Tibial artery (tissue), 4 donors: ENCODE data around the gene PROSER1.
"Not testable (repeated sequence)": the region's sequence is repeated elsewhere in the genome, so short reads cannot be mapped to it uniquely, and the experiment has no call there.

ENCODE experiments used
- DNase-seq, 2 donors: peaks; one replicate each; pipeline ENCODE4 v3.0.0-alpha.2; 2019
- H3K27ac ChIP-seq, 2 donors: fragments of 200-600 bp; sonication (generic) in 1 of 2; 1 replicate in 1 of 2; 2 replicates in 1 of 2; pipeline ENCODE4 v1.5.1; 2018 to 2019; ENCODE audit warnings: mild to moderate bottlenecking in 1 of 2
- H3K27me3 ChIP-seq, 2 donors: fragments of 200-600 bp; sonication (generic) in 1 of 2; one replicate each; pipeline versions ENCODE4 v1.5.1 to v1.6.0; 2016 to 2019
- H3K36me3 ChIP-seq, 3 donors: fragments of 200-600 bp; sonication (generic) in 2 of 3; one replicate each; pipeline ENCODE4 v1.5.1; 2016 to 2019; ENCODE audit warnings: mild to moderate bottlenecking in 2 of 3
- H3K4me1 ChIP-seq, 4 donors: fragments of 200-600 bp; sonication (generic) in 2 of 4; 1 replicate in 3 of 4; 2 replicates in 1 of 4; pipeline ENCODE4 v1.5.1; 2016 to 2019
- H3K4me3 ChIP-seq, 2 donors: fragments of 200-600 bp; sonication (generic) in 1 of 2; 1 replicate in 1 of 2; 2 replicates in 1 of 2; pipeline ENCODE4 v1.5.1; 2018 to 2019; ENCODE audit warnings: mild to moderate bottlenecking in 2 of 2
- H3K9me3 ChIP-seq, 3 donors: fragments of 200-600 bp; sonication (generic) in 1 of 3; one replicate each; pipeline ENCODE4 v1.5.1; 2016 to 2019
- CTCF ChIP-seq, 2 experiments: fragments of 200-600 bp in 1 of 2; fragments of 450-650 bp in 1 of 2; IDR thresholded peaks; one replicate each; pipeline ENCODE4 v1.5.1; 2017 to 2019; ENCODE audit warnings: antibody characterized with exemption in 2 of 2, mild to moderate bottlenecking in 1 of 2, moderate library complexity in 1 of 2
- intact Hi-C: fragments of 100-400 bp; cut with DNase I; formaldehyde crosslinking; loops from one replicate; pipeline ENCODE4 v1.15.0; 2023; ENCODE audit warnings: low total_unique reads

Gene PROSER1

GRCh38 chr13:39016087-39016486, 21.8 kb downstream of the PROSER1 start:
- intact Hi-C loops, result loop anchor here (5.0 kb wide), 1 partner anchor 1989 kb away; no protein-coding TSS in a partner anchor
- H3K27ac ChIP-seq, result no peak overlapping the region
- peaks cover 55 to 61% (median 60%) of the 10 kb centered on the region in 3 donors for H3K36me3 ChIP-seq

GRCh38 chr13:39013462-39013861, 24.4 kb downstream of the PROSER1 start:
- intact Hi-C loops, result no loop called here
- Histone ChIP-seq H3K4me3 (no peak overlapping the region), H3K27ac (no peak overlapping the region), H3K4me1 (no peaks in the 10 kb centered on the region), H3K36me3 (peaks cover 64 to 73% (median 66%) of the 10 kb centered on the region in 3 donors), H3K9me3 (no peaks in the 10 kb centered on the region), H3K27me3 (no peaks in the 10 kb centered on the region)
- no peak for TF ChIP-seq CTCF (IDR thresholded peaks at IDR 0.05)
- DNase-seq, result no peak

More at GRCh38 chr13:39016087-39016486, 21.8 kb downstream of the PROSER1 start:
- Histone ChIP-seq H3K9me3 (no peaks in the 10 kb centered on the region), H3K27me3 (no peaks in the 10 kb centered on the region), H3K4me3 (no peak overlapping the region), H3K4me1 (no peaks in the 10 kb centered on the region)
- no peak for TF ChIP-seq CTCF (IDR thresholded peaks at IDR 0.05)
- no peak for DNase-seq

GRCh38 chr13:39012608-39013007, 25.3 kb downstream of the PROSER1 start:
- Histone ChIP-seq H3K27ac (no peak overlapping the region), H3K36me3 (peaks cover 61 to 77% (median 64%) of the 10 kb centered on the region in 3 donors), H3K4me1 (no peaks in the 10 kb centered on the region), H3K9me3 (no peaks in the 10 kb centered on the region), H3K27me3 (no peaks in the 10 kb centered on the region), H3K4me3 (no peak overlapping the region)
- TF ChIP-seq CTCF (IDR thresholded peaks at IDR 0.05), result no peak
- no peak for DNase-seq
- intact Hi-C loops, result no loop called here

- H3K9me3 ChIP-seq, result not testable (repeated sequence)
These were observed 31.3 kb downstream of the PROSER1 start for GRCh38 chr13:39006371-39007111.

GRCh38 chr13:38998739-38999138, 39.1 kb downstream of the PROSER1 start:
- intact Hi-C loops, result no loop called here
- no peaks in the 10 kb centered on the region for H3K9me3 ChIP-seq
- no peaks in the 10 kb centered on the region for H3K36me3 ChIP-seq
- DNase-seq, result no peak
- H3K4me3 ChIP-seq, result no peak overlapping the region
- no peak for TF ChIP-seq CTCF (IDR thresholded peaks at IDR 0.05)
- no peaks in the 10 kb centered on the region for H3K4me1 ChIP-seq
- no peaks in the 10 kb centered on the region for H3K27me3 ChIP-seq
- no peak overlapping the region for H3K27ac ChIP-seq

More at GRCh38 chr13:39006371-39007111, 31.3 kb downstream of the PROSER1 start:
- H3K4me3 ChIP-seq, H3K4me1 ChIP-seq, H3K27me3 ChIP-seq, H3K27ac ChIP-seq, intact Hi-C loops, DNase-seq: not testable (repeated sequence)
- H3K36me3 ChIP-seq, result peaks cover 19 to 25% (median 20%) of the 10 kb centered on the region in 3 donors

GRCh38 chr13:38993381-38993780, 44.5 kb downstream of the PROSER1 start:
- no peak for TF ChIP-seq CTCF (IDR thresholded peaks at IDR 0.05)
- H3K4me1 ChIP-seq, result no peaks in the 10 kb centered on the region

More at GRCh38 chr13:38993381-38993780, 44.5 kb downstream of the PROSER1 start:
- no peak for DNase-seq
- Histone ChIP-seq H3K9me3 (no peaks in the 10 kb centered on the region), H3K27me3 (no peaks in the 10 kb centered on the region), H3K27ac (no peak overlapping the region), H3K36me3 (no peaks in the 10 kb centered on the region), H3K4me3 (no peak overlapping the region)
- intact Hi-C loops, result no loop called here
